ENCODE results near the gene ITPK1.

The ITPK1 gene

DNA sequence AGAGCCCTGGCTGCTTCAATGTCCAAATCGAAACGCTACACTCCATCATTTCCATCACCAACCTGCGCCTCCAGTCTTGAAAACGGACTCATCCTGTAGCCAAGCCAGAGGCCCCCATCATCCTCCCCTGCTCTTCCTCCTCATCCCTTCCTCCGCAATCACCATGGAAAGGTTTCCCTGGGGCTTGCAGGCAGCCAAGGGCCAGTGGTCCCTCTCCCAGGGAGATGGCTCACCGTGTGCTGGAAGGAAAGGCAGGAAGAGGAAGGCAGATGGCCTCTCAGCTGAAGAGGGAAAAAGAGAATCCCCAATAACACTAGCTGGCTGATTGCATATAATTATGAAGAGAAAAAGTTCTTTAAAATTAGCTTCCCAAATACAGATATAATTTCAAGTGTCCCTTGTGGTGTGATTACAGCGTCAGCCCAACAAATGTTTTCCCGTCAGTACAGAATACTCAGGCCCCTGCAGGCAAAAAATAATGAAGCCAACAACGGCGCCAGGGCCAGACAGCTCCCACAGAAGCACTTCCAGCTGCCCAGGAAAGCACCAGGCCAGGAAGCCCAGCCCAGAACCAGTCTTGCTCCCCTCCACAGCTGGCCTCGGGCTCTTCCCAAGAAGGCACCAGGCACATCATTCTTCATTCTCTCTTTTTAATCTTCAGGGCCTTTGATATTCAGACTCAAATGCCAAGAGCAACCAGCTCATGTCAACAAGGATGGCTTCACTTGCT, 24.7 kb downstream of the ITPK1 start:
- Histone ChIP-seq H3K36me3 (ENCODE audit: control insufficient read depth in 1 of 2, insufficient read depth in 2 of 2, low read length in 2 of 2) (no peaks in the 10 kb centered on the region), H3K4me1 (ENCODE audit: control insufficient read depth in 1 of 2, insufficient read depth in 2 of 2, low read length in 2 of 2) (peaks cover 5 to 46% of the 10 kb centered on the region in 2 donors), H3K27me3 (ENCODE audit: low read depth, low read length) (no peaks in the 10 kb centered on the region), H3K4me3 (ENCODE audit: low read depth in 1 of 2, low read length in 2 of 2) (no peak overlapping the region), H3K27ac (ENCODE audit: low read length) (no peak overlapping the region), H3K9me3 (ENCODE audit: control insufficient read depth in 1 of 2, low read length in 2 of 2) (no peaks in the 10 kb centered on the region)

DNA sequence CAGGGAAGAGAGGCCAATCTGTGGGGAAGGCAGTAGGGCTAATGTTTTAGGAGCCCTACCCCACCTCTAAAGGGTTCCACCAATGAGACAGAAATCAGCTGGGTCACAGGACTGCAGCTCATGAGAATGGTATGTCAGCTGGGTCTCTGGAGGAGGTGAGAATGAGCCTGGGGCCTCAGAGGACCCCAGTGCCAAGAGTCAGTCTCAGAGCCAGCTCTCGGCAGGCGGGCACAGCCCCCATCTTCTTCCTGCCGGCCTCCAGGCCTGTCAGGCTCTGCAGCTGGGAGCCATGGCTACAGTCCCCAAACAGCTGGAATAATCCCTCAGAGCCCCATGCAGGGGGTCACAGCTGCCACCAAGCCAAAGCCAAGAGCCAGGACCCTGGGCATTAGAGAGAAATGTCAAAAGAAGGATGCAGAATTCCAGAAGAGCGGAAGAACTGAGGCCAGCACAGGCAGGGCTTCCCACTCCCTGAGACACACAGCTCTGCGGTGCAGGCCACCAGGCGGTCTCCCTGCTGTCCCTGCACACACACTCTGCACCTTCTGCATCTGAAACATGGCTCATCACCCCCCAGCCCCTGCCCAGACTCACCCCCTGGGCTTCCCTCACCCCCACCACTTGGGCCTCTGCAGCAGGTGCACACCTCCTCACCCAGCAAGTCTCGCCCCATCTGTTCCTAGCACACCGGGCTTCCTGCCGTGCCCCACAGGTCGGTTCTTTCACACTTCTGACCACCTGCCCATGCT, 26.0 kb downstream of the ITPK1 start:
- H3K4me3 ChIP-seq (ENCODE audit: low read depth in 1 of 2, low read length in 2 of 2): no peak overlapping the region
- no peaks in the 10 kb centered on the region for H3K9me3 ChIP-seq (ENCODE audit: control insufficient read depth in 1 of 2, low read length in 2 of 2)
- peaks cover 5 to 46% of the 10 kb centered on the region in 2 donors for H3K4me1 ChIP-seq (ENCODE audit: control insufficient read depth in 1 of 2, insufficient read depth in 2 of 2, low read length in 2 of 2)
- H3K27me3 ChIP-seq (ENCODE audit: low read depth, low read length): no peaks in the 10 kb centered on the region
- H3K36me3 ChIP-seq (ENCODE audit: control insufficient read depth in 1 of 2, insufficient read depth in 2 of 2, low read length in 2 of 2): no peaks in the 10 kb centered on the region
- no peak overlapping the region for H3K27ac ChIP-seq (ENCODE audit: low read length)

GRCh38 chr14:93086441-93087055, 29.2 kb downstream of the ITPK1 start:
- Histone ChIP-seq H3K4me3 (ENCODE audit: low read depth in 1 of 2, low read length in 2 of 2) (no peak overlapping the region), H3K36me3 (ENCODE audit: control insufficient read depth in 1 of 2, insufficient read depth in 2 of 2, low read length in 2 of 2) (no peaks in the 10 kb centered on the region), H3K9me3 (ENCODE audit: control insufficient read depth in 1 of 2, low read length in 2 of 2) (no peaks in the 10 kb centered on the region), H3K4me1 (ENCODE audit: control insufficient read depth in 1 of 2, insufficient read depth in 2 of 2, low read length in 2 of 2) (peaks cover 9 to 21% of the 10 kb centered on the region in 2 donors), H3K27ac (ENCODE audit: low read length) (no peak overlapping the region), H3K27me3 (ENCODE audit: low read depth, low read length) (no peaks in the 10 kb centered on the region)

- Histone ChIP-seq H3K4me1 (ENCODE audit: control insufficient read depth in 1 of 2, insufficient read depth in 2 of 2, low read length in 2 of 2) (peaks cover 5 to 14% of the 10 kb centered on the region in 2 donors), H3K9me3 (ENCODE audit: control insufficient read depth in 1 of 2, low read length in 2 of 2) (no peaks in the 10 kb centered on the region), H3K27ac (ENCODE audit: low read length) (no peak overlapping the region), H3K27me3 (ENCODE audit: low read depth, low read length) (no peaks in the 10 kb centered on the region), H3K4me3 (ENCODE audit: low read depth in 1 of 2, low read length in 2 of 2) (no peak overlapping the region), H3K36me3 (ENCODE audit: control insufficient read depth in 1 of 2, insufficient read depth in 2 of 2, low read length in 2 of 2) (no peaks in the 10 kb centered on the region)
Observed at GRCh38 chr14:93085911-93086310, 29.8 kb downstream of the ITPK1 start.

- no peaks in the 10 kb centered on the region for H3K9me3 ChIP-seq (ENCODE audit: control insufficient read depth in 1 of 2, low read length in 2 of 2)
- H3K36me3 ChIP-seq (ENCODE audit: control insufficient read depth in 1 of 2, insufficient read depth in 2 of 2, low read length in 2 of 2): no peaks in the 10 kb centered on the region
- H3K4me1 ChIP-seq (ENCODE audit: control insufficient read depth in 1 of 2, insufficient read depth in 2 of 2, low read length in 2 of 2): peaks cover 5 to 12% of the 10 kb centered on the region in 2 donors
- H3K27me3 ChIP-seq (ENCODE audit: low read depth, low read length): no peaks in the 10 kb centered on the region
- H3K27ac ChIP-seq (ENCODE audit: low read length): no peak overlapping the region
- no peak overlapping the region for H3K4me3 ChIP-seq (ENCODE audit: low read depth in 1 of 2, low read length in 2 of 2)
Observed at GRCh38 chr14:93084866-93085857, 30.6 kb downstream of the ITPK1 start.

- H3K27ac ChIP-seq (ENCODE audit: low read length): no peak overlapping the region
- H3K27me3 ChIP-seq (ENCODE audit: low read depth, low read length): no peaks in the 10 kb centered on the region
- H3K4me1 ChIP-seq (ENCODE audit: control insufficient read depth in 1 of 2, insufficient read depth in 2 of 2, low read length in 2 of 2): peaks cover 5 to 14% of the 10 kb centered on the region in 2 donors
- no peaks in the 10 kb centered on the region for H3K36me3 ChIP-seq (ENCODE audit: control insufficient read depth in 1 of 2, insufficient read depth in 2 of 2, low read length in 2 of 2)
- no peaks in the 10 kb centered on the region for H3K9me3 ChIP-seq (ENCODE audit: control insufficient read depth in 1 of 2, low read length in 2 of 2)
- H3K4me3 ChIP-seq (ENCODE audit: low read depth in 1 of 2, low read length in 2 of 2): no peak overlapping the region
Observed at GRCh38 chr14:93084402-93084801, 31.3 kb downstream of the ITPK1 start.

DNA sequence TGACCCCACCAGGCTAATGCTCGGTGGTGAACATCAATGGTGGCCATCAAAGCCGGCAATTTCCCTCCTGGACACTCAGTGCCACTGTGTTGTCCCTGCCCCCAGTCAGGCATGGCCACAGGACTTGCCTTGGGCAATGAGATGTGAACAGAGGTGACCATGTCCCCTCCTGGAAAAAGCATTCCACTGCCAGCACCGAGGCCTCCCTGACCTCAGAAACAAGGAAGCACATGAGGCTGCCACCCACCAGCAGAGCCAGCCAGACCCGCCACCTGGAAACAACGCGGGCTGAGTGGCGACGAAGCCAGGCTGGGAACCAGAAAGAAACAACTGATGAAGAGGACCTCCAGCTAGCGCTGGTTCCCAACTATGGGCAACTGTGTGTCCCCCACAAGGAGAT, 31.8 kb downstream of the ITPK1 start:
- Histone ChIP-seq H3K27me3 (ENCODE audit: low read depth, low read length) (no peaks in the 10 kb centered on the region), H3K4me3 (ENCODE audit: low read depth in 1 of 2, low read length in 2 of 2) (no peak overlapping the region), H3K36me3 (ENCODE audit: control insufficient read depth in 1 of 2, insufficient read depth in 2 of 2, low read length in 2 of 2) (no peaks in the 10 kb centered on the region), H3K9me3 (ENCODE audit: control insufficient read depth in 1 of 2, low read length in 2 of 2) (no peaks in the 10 kb centered on the region), H3K4me1 (ENCODE audit: control insufficient read depth in 1 of 2, insufficient read depth in 2 of 2, low read length in 2 of 2) (peaks cover 5 to 16% of the 10 kb centered on the region in 2 donors), H3K27ac (ENCODE audit: low read length) (no peak overlapping the region)

GRCh38 chr14:93082576-93083001, 33.1 kb downstream of the ITPK1 start:
- H3K27ac ChIP-seq (ENCODE audit: low read length): no peak overlapping the region

GRCh38 chr14:93081876-93082570, 33.7 kb downstream of the ITPK1 start:
- H3K4me1 ChIP-seq (ENCODE audit: control insufficient read depth in 1 of 2, insufficient read depth in 2 of 2, low read length in 2 of 2): peaks cover 5 to 14% of the 10 kb centered on the region in 2 donors
- H3K9me3 ChIP-seq (ENCODE audit: control insufficient read depth in 1 of 2, low read length in 2 of 2): no peaks in the 10 kb centered on the region
- no peak overlapping the region for H3K27ac ChIP-seq (ENCODE audit: low read length)
- H3K27me3 ChIP-seq (ENCODE audit: low read depth, low read length): no peaks in the 10 kb centered on the region
- H3K36me3 ChIP-seq (ENCODE audit: control insufficient read depth in 1 of 2, insufficient read depth in 2 of 2, low read length in 2 of 2): no peaks in the 10 kb centered on the region
- no peak overlapping the region for H3K4me3 ChIP-seq (ENCODE audit: low read depth in 1 of 2, low read length in 2 of 2)

More at GRCh38 chr14:93082576-93083001, 33.1 kb downstream of the ITPK1 start:
- Histone ChIP-seq H3K9me3 (ENCODE audit: control insufficient read depth in 1 of 2, low read length in 2 of 2) (no peaks in the 10 kb centered on the region), H3K27me3 (ENCODE audit: low read depth, low read length) (no peaks in the 10 kb centered on the region), H3K4me3 (ENCODE audit: low read depth in 1 of 2, low read length in 2 of 2) (no peak overlapping the region), H3K4me1 (ENCODE audit: control insufficient read depth in 1 of 2, insufficient read depth in 2 of 2, low read length in 2 of 2) (peaks cover 5 to 16% of the 10 kb centered on the region in 2 donors), H3K36me3 (ENCODE audit: control insufficient read depth in 1 of 2, insufficient read depth in 2 of 2, low read length in 2 of 2) (no peaks in the 10 kb centered on the region)

GRCh38 chr14:93079865-93080403, 35.8 kb downstream of the ITPK1 start:
- no peak overlapping the region for H3K4me3 ChIP-seq (ENCODE audit: low read depth in 1 of 2, low read length in 2 of 2)
- no peak overlapping the region for H3K27ac ChIP-seq (ENCODE audit: low read length)
- H3K9me3 ChIP-seq (ENCODE audit: control insufficient read depth in 1 of 2, low read length in 2 of 2): no peaks in the 10 kb centered on the region
- H3K4me1 ChIP-seq (ENCODE audit: control insufficient read depth in 1 of 2, insufficient read depth in 2 of 2, low read length in 2 of 2): peaks cover 5 to 7% of the 10 kb centered on the region in 2 donors
- no peaks in the 10 kb centered on the region for H3K27me3 ChIP-seq (ENCODE audit: low read depth, low read length)
- no peaks in the 10 kb centered on the region for H3K36me3 ChIP-seq (ENCODE audit: control insufficient read depth in 1 of 2, insufficient read depth in 2 of 2, low read length in 2 of 2)

All from muscle layer of duodenum (tissue), 2 donors.